HL-60 (cell line): Measurements from ENCODE around the gene PEX5L.

ENCODE experiments used
- DNase-seq, 2 experiments: peaks; one replicate each; pipeline ENCODE4 v3.0.0-alpha.2; 2010 to 2020; ENCODE audit warnings: low read depth in 1 of 2, low spot score in 1 of 2
- H3K27ac ChIP-seq: fragments of 250-450 bp; sonication (Bioruptor Pico); replicated peaks from 2 replicates; pipeline ENCODE4 v1.5.1; 2020; ENCODE audit warnings: mild to moderate bottlenecking, moderate library complexity
- H3K27me3 ChIP-seq: fragments of 250-450 bp; sonication (Bioruptor Pico); 2 replicates; pipeline ENCODE4 v1.5.1; 2021; ENCODE audit warnings: mild to moderate bottlenecking, moderate library complexity; ENCODE audit not compliant: insufficient read depth, poor library complexity, severe bottlenecking
- H3K4me3 ChIP-seq: replicated peaks from 2 replicates; pipeline ENCODE4 v1.5.1; 2011; ENCODE audit warnings: mild to moderate bottlenecking, control low read depth, low read length; ENCODE audit not compliant: insufficient read depth
- GABPA ChIP-seq: IDR thresholded peaks from 2 replicates; pipeline ENCODE4 v1.6.1; 2012; ENCODE audit warnings: low read depth
- POLR2AphosphoS5 ChIP-seq: IDR thresholded peaks from 2 replicates; pipeline ENCODE4 v1.6.1; 2012; ENCODE audit warnings: low read depth
- SPI1 ChIP-seq: IDR thresholded peaks from 2 replicates; pipeline ENCODE4 v1.6.1; 2012; ENCODE audit warnings: low read depth, mild to moderate bottlenecking, borderline replicate concordance
- TF ChIP-seq, protein P1 (sequence below): IDR thresholded peaks from 2 replicates; pipeline ENCODE4 v1.6.1; 2012; ENCODE audit warnings: low read depth; ENCODE audit not compliant: insufficient replicate concordance
- TF ChIP-seq, protein P2 (sequence below): IDR thresholded peaks from one replicate; pipeline ENCODE4 v1.5.1; 2011; ENCODE audit warnings: low read length, control low read depth, inconsistent platforms; ENCODE audit not compliant: insufficient read depth

The PEX5L gene

DNA sequence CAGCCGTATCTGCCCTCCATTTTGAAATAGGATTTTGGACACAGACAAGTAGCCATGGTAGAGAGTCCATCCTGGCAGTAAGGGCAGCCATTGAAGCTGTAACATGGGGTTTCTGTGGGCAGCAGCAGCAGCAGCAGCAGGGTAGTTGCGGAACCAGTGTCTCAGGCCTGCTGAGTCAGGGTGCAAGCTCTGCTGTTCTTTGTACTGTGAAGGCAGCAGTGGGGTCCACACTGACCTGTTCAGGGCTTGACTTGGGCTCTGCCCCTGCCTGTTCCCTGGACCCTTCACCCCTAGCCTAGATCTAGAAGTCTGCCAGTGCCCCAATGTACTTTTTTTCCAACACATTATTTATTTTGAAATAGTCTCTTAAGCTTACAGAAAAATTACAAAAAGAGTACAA lies 9.7 kb downstream of the PEX5L start:
- Histone ChIP-seq H3K27me3 (no peaks in the 10 kb centered on the region), H3K27ac (no peak overlapping the region), H3K4me3 (no peak overlapping the region)
- TF ChIP-seq GABPA (no peak), POLR2AphosphoS5 (no peak), SPI1 (no peak)
- TF ChIP-seq, protein P1, sequence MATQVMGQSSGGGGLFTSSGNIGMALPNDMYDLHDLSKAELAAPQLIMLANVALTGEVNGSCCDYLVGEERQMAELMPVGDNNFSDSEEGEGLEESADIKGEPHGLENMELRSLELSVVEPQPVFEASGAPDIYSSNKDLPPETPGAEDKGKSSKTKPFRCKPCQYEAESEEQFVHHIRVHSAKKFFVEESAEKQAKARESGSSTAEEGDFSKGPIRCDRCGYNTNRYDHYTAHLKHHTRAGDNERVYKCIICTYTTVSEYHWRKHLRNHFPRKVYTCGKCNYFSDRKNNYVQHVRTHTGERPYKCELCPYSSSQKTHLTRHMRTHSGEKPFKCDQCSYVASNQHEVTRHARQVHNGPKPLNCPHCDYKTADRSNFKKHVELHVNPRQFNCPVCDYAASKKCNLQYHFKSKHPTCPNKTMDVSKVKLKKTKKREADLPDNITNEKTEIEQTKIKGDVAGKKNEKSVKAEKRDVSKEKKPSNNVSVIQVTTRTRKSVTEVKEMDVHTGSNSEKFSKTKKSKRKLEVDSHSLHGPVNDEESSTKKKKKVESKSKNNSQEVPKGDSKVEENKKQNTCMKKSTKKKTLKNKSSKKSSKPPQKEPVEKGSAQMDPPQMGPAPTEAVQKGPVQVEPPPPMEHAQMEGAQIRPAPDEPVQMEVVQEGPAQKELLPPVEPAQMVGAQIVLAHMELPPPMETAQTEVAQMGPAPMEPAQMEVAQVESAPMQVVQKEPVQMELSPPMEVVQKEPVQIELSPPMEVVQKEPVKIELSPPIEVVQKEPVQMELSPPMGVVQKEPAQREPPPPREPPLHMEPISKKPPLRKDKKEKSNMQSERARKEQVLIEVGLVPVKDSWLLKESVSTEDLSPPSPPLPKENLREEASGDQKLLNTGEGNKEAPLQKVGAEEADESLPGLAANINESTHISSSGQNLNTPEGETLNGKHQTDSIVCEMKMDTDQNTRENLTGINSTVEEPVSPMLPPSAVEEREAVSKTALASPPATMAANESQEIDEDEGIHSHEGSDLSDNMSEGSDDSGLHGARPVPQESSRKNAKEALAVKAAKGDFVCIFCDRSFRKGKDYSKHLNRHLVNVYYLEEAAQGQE: no peak
- TF ChIP-seq, protein P2, sequence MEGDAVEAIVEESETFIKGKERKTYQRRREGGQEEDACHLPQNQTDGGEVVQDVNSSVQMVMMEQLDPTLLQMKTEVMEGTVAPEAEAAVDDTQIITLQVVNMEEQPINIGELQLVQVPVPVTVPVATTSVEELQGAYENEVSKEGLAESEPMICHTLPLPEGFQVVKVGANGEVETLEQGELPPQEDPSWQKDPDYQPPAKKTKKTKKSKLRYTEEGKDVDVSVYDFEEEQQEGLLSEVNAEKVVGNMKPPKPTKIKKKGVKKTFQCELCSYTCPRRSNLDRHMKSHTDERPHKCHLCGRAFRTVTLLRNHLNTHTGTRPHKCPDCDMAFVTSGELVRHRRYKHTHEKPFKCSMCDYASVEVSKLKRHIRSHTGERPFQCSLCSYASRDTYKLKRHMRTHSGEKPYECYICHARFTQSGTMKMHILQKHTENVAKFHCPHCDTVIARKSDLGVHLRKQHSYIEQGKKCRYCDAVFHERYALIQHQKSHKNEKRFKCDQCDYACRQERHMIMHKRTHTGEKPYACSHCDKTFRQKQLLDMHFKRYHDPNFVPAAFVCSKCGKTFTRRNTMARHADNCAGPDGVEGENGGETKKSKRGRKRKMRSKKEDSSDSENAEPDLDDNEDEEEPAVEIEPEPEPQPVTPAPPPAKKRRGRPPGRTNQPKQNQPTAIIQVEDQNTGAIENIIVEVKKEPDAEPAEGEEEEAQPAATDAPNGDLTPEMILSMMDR: no peak
- no peak for DNase-seq

DNA sequence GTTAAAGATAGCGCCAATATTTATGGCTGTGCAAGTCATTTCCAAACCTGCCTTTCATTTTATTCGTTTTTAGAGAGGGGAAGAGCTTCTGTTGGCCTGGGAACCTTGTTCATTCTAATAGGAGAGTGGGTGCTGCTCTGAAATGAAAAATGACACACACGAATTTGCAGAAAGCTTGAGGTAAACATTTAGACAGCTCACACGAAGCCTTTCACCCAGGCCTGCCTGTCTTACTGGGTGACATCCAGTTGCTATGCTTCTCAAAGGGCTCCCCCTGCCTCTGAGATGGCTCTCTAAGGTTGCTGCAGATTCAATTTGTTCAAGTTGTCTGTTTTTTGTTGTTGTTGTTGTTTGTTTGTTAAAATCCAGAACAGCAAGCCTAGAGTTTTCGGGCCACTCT lies 18.2 kb downstream of the PEX5L start:
- Histone ChIP-seq H3K27ac (no peak overlapping the region), H3K4me3 (no peak overlapping the region), H3K27me3 (no peaks in the 10 kb centered on the region)
- TF ChIP-seq SPI1 (no peak), POLR2AphosphoS5 (no peak), GABPA (no peak)
- TF ChIP-seq, protein P1: no peak
- TF ChIP-seq, protein P2: no peak
- DNase-seq: no peak

GRCh38 chr3:180017846-180018245 lies 18.9 kb downstream of the PEX5L start:
- TF ChIP-seq, protein P1: no peak
- TF ChIP-seq, protein P2: no peak
- TF ChIP-seq GABPA: no peak
- no peak for TF ChIP-seq POLR2AphosphoS5
- no peak for TF ChIP-seq SPI1
- H3K27ac ChIP-seq: no peak overlapping the region
- DNase-seq: no peak

More at GRCh38 chr3:180017846-180018245, 18.9 kb downstream of the PEX5L start:
- H3K4me3 ChIP-seq: no peak overlapping the region
- H3K27me3 ChIP-seq: no peaks in the 10 kb centered on the region
